OCI-LY7 (cell line): ENCODE measurements around the gene RGS19. TPM values are rescaled to one million over a fixed set of nuclear protein-coding genes. Genes with fewer than 3 reads are reported as not detected.

ENCODE experiments used
- BruUV-seq: library from RNA; stranded (reverse); fragments of 400-500 nt; replicated peaks from 2 replicates; lab custom pipeline; 2021; lab: Mats Ljungman, UMichigan
- CTCF ChIA-PET: fragments of 300-600 bp; sonication (Branson Sonifier 250); formaldehyde crosslinking; loops from one replicate; lab custom pipeline; 2022; ENCODE audit warnings: antibody characterized with exemption; ENCODE audit not compliant: unreplicated experiment; lab: Charles Lee
- POLR2A ChIA-PET: fragments of 300-600 bp; sonication (Branson Sonifier 250); formaldehyde crosslinking; loops from one replicate; lab custom pipeline; 2022; ENCODE audit warnings: antibody characterized with exemption; lab: Charles Lee
- DNase-seq: peaks from one replicate; pipeline ENCODE4 v3.0.0-alpha.2; 2015; ENCODE audit warnings: low spot score
- H2AFZ ChIP-seq: fragments of 200-600 bp; sonication (generic), shearing (Covaris generic); 2 replicates; pipeline ENCODE4 v1.6.1; 2014; ENCODE audit warnings: mild to moderate bottlenecking, antibody characterized with exemption, low read length, moderate library complexity
- H3K27ac ChIP-seq: fragments of 200-600 bp; sonication (generic); 2 replicates; pipeline ENCODE4 v1.5.1; 2014; ENCODE audit warnings: mixed run types, low read depth, mild to moderate bottlenecking, moderate library complexity, low read length, inconsistent platforms; ENCODE audit not compliant: poor library complexity, severe bottlenecking
- H3K36me3 ChIP-seq: fragments of 200-600 bp; sonication (generic); 2 replicates; pipeline ENCODE4 v1.6.1; 2014; ENCODE audit warnings: mild to moderate bottlenecking, antibody characterized with exemption, low read length, moderate library complexity, mixed read lengths; ENCODE audit not compliant: insufficient read depth
- H3K4me1 ChIP-seq: fragments of 200-600 bp; sonication (generic); 2 replicates; pipeline ENCODE4 v1.5.1; 2014; ENCODE audit warnings: mild to moderate bottlenecking, low read length; ENCODE audit not compliant: insufficient read depth, poor library complexity, severe bottlenecking
- H3K4me2 ChIP-seq: fragments of 200-600 bp; sonication (generic); 2 replicates; pipeline ENCODE4 v1.6.1; 2014; ENCODE audit warnings: mild to moderate bottlenecking, low read length
- H3K4me3 ChIP-seq: fragments of 200-600 bp; sonication (generic); 2 replicates; pipeline ENCODE4 v1.5.1; 2014; ENCODE audit warnings: mild to moderate bottlenecking, low read depth, low read length; ENCODE audit not compliant: poor library complexity, severe bottlenecking
- H3K79me2 ChIP-seq: fragments of 200-600 bp; sonication (generic); 2 replicates; pipeline ENCODE4 v1.6.1; 2016; ENCODE audit warnings: low read depth, mild to moderate bottlenecking, low read length, moderate library complexity, mixed read lengths; ENCODE audit not compliant: insufficient read depth
- H3K9me2 ChIP-seq: fragments of 200-600 bp; sonication (generic); 2 replicates; pipeline ENCODE4 v1.6.1; 2016; ENCODE audit warnings: mild to moderate bottlenecking, low read length, mixed read lengths; ENCODE audit not compliant: insufficient read depth
- H3K9me3 ChIP-seq: fragments of 200-600 bp; sonication (generic); 2 replicates; pipeline ENCODE4 v1.6.1; 2014; ENCODE audit warnings: mild to moderate bottlenecking, mixed run types, low read length, mixed read lengths
- H4K20me1 ChIP-seq: fragments of 200-600 bp; sonication (generic); 2 replicates; pipeline ENCODE4 v1.6.1; 2014; ENCODE audit warnings: mild to moderate bottlenecking, antibody characterized with exemption, low read length, moderate library complexity, mixed read lengths; ENCODE audit not compliant: insufficient read depth
- EZH2phosphoT487 ChIP-seq: fragments of 200-600 bp; sonication (generic); IDR thresholded peaks from 2 replicates; pipeline ENCODE4 v1.6.1; 2018; ENCODE audit warnings: low read depth, borderline replicate concordance, mild to moderate bottlenecking, mixed run types, antibody characterized with exemption, low read length, moderate library complexity, mixed read lengths
- intact Hi-C: fragments of 100-400 bp; cut with micrococcal nuclease; formaldehyde crosslinking; loops from one replicate; pipeline ENCODE4 v1.10.0; 2022; ENCODE audit not compliant: unreplicated experiment
- total RNA-seq, 2 experiments: library from RNA; depleted of rRNA in 1 of 2; stranded (reverse); fragments of >200 nt in 1 of 2; shearing (Covaris generic) in 1 of 2; gene quantifications; 2 replicates each; pipeline ENCODE4 v1.2.3, GENCODE V29; 2014 to 2022
- TF ChIP-seq, protein P1 (sequence below): fragments of 200-600 bp; sonication (generic); conservative IDR thresholded peaks from 2 replicates; pipeline ENCODE4 v1.5.1; 2014; ENCODE audit warnings: mild to moderate bottlenecking, antibody characterized with exemption, low read length, moderate library complexity, mixed read lengths

Gene RGS19
- total RNA-seq, 2 experiments from 2014 or later, result 69.4 to 106 TPM

DNA sequence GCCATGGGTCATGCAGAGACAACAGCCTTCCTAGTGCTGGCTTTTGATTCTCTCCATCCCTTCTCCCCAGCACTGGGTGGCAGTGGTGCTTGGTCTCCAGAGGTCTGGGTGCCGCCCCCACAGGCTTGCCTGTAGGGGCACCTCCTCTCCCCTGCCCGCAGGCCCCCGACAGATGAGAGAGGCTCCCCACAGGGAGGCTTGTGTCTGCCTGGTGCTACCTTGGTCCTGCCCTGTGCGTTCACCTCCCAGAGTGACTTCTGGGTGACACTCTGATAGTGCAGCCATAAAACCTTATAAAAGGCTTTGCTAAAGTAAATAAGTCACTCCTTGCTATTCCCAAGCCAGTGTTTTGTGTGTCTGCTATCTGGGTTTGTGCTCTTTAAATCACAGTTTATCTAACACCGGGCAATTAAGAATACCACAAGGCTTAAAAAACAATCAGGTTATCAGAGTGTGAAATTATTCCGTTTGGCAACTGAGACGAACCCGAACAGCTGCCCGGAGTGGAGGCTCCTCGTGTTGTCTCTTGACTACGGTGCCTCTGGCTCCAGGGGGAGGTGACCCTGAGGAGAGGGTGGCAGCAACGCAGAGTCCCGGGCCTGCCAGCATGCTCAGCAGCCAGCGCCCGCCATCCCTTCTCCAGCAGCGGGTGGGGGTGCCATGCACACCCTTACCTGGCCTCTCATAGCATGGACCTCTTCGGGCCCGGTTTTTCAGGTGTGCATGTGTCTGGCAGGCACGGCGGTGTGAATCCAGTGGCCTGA lies 48.8 kb downstream of the RGS19 start:
- no peak for TF ChIP-seq EZH2phosphoT487
- TF ChIP-seq, protein P1, sequence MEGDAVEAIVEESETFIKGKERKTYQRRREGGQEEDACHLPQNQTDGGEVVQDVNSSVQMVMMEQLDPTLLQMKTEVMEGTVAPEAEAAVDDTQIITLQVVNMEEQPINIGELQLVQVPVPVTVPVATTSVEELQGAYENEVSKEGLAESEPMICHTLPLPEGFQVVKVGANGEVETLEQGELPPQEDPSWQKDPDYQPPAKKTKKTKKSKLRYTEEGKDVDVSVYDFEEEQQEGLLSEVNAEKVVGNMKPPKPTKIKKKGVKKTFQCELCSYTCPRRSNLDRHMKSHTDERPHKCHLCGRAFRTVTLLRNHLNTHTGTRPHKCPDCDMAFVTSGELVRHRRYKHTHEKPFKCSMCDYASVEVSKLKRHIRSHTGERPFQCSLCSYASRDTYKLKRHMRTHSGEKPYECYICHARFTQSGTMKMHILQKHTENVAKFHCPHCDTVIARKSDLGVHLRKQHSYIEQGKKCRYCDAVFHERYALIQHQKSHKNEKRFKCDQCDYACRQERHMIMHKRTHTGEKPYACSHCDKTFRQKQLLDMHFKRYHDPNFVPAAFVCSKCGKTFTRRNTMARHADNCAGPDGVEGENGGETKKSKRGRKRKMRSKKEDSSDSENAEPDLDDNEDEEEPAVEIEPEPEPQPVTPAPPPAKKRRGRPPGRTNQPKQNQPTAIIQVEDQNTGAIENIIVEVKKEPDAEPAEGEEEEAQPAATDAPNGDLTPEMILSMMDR, result no peak
- Histone ChIP-seq H3K27ac (no peak overlapping the region), H4K20me1 (no peaks in the 10 kb centered on the region), H3K4me1 (no peaks in the 10 kb centered on the region), H3K9me3 (no peaks in the 10 kb centered on the region), H3K36me3 (peaks cover 82% of the 10 kb centered on the region), H2AFZ (no peak overlapping the region), H3K79me2 (no peaks in the 10 kb centered on the region), H3K4me3 (no peak overlapping the region), H3K9me2 (no peaks in the 10 kb centered on the region), H3K4me2 (no peak overlapping the region)
- ChIA-PET CTCF (no interaction called here), POLR2A (no interaction called here)
- BruUV-seq, result no TSS peak
- DNase-seq, result no peak
- intact Hi-C loops, result no loop called here

DNA sequence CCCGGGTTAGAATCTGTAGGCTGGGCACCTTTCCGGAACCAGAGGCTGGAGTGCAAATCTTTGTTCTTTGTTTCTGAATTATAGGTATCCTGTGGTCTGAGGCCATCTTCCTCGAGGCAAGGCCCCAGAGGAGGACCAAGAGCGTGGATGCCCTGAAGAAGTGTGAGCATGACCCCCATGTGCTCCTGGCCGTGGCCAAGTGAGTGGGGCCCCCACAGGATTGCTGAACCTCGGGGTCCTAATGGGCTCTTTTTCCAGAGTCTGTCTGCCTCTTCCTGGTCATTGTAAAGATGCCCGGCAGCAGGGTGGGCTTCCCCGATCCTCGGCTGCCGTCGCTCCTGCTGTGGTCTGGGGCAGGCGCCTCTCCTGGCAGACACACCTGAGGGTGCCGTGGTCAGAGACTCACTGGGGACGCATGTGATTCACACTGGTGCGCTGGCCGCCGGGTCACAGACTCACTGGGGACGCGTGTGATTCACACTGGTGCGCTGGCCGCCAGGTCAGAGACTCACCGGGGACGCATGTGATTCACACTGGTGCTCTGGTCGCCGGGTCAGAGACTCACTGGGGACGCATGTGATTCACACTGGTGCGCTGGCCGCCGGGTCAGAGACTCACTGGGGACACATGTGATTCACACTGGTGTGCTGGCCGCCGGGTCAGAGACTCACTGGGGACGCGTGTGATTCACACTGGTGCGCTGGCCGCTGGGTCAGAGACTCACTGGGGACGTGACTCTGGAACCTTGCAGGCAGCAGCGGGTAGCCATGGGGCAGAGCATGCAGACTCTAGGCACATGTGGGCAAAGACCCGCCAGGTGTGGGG lies 49.8 kb downstream of the RGS19 start:
- Histone ChIP-seq H2AFZ (no peak overlapping the region), H3K4me3 (no peak overlapping the region), H3K9me2 (no peaks in the 10 kb centered on the region), H4K20me1 (no peaks in the 10 kb centered on the region), H3K36me3 (peaks cover 88% of the 10 kb centered on the region), H3K4me2 (no peak overlapping the region), H3K79me2 (no peaks in the 10 kb centered on the region), H3K4me1 (no peaks in the 10 kb centered on the region), H3K27ac (no peak overlapping the region), H3K9me3 (no peaks in the 10 kb centered on the region)
- ChIA-PET CTCF (no interaction called here), POLR2A (no interaction called here)
- intact Hi-C loops, result no loop called here
- TF ChIP-seq, protein P1, result no peak
- no peak for TF ChIP-seq EZH2phosphoT487
- DNase-seq, result no peak
- BruUV-seq, result no TSS peak
